Esophagus muscularis mucosa (tissue), 4 donors: ENCODE data around the gene SPTBN4. TPM values are rescaled to one million over a fixed set of nuclear protein-coding genes. Genes with fewer than 3 reads are reported as not detected.

Source experiments
- DNase-seq: peaks from one replicate; pipeline ENCODE4 v3.0.0-alpha.2; 2017; ENCODE audit errors: extremely low spot score
- H3K27ac ChIP-seq, 4 donors: fragments of 200-600 bp; sonication (generic); replicated peaks in 1 of 4; 1 replicate in 3 of 4; 2 replicates in 1 of 4; pipeline ENCODE4 v1.5.1; 2016 to 2019; ENCODE audit warnings: mild to moderate bottlenecking in 1 of 4
- H3K27me3 ChIP-seq, 4 donors: fragments of 200-600 bp; sonication (generic); one replicate each; pipeline versions ENCODE4 v1.5.1 to v1.6.0; 2016 to 2019
- H3K36me3 ChIP-seq, 4 donors: fragments of 200-600 bp; sonication (generic); one replicate each; pipeline ENCODE4 v1.5.1; 2016 to 2019
- H3K4me1 ChIP-seq, 4 donors: fragments of 200-600 bp; sonication (generic); one replicate each; pipeline ENCODE4 v1.5.1; 2016 to 2019
- H3K4me3 ChIP-seq, 4 donors: fragments of 200-600 bp; sonication (generic); 1 replicate in 2 of 4; 2 replicates in 2 of 4; pipeline ENCODE4 v1.5.1; 2016 to 2019; ENCODE audit warnings: mild to moderate bottlenecking in 4 of 4, moderate library complexity in 1 of 4
- H3K9me3 ChIP-seq, 4 donors: fragments of 200-600 bp; sonication (generic); 1 replicate in 3 of 4; 2 replicates in 1 of 4; pipeline ENCODE4 v1.5.1; 2016 to 2019
- CTCF ChIP-seq, 3 experiments: fragments of 200-600 bp in 2 of 3; fragments of 450-650 bp in 1 of 3; sonication (generic) in 2 of 3; IDR thresholded peaks; one replicate each; pipeline ENCODE4 v1.5.1; 2017 to 2019; ENCODE audit warnings: antibody characterized with exemption in 3 of 3, mild to moderate bottlenecking in 2 of 3, moderate library complexity in 1 of 3
- EP300 ChIP-seq: sonication (generic); formaldehyde crosslinking; IDR thresholded peaks from one replicate; pipeline ENCODE4 v1.6.1; 2017; ENCODE audit warnings: antibody characterized with exemption
- POLR2A ChIP-seq: fragments of 450-650 bp; IDR thresholded peaks from one replicate; pipeline ENCODE4 v1.6.1; 2017; ENCODE audit warnings: antibody characterized with exemption, moderate library complexity, mild to moderate bottlenecking, low read depth
- POLR2AphosphoS5 ChIP-seq, 2 donors: sonication (generic); formaldehyde crosslinking; IDR thresholded peaks; one replicate each; pipeline ENCODE4 v1.6.1; 2017; ENCODE audit warnings: antibody characterized with exemption in 2 of 2
- WGBS: methylation state at CpG from one replicate; pipeline ENCODE4 v1.1.5; 2018; 5-methylcytosine and 5-hydroxymethylcytosine counted together
- intact Hi-C: fragments of 100-400 bp; cut with DNase I; formaldehyde crosslinking; loops from one replicate; pipeline ENCODE4 v1.15.1; 2023
- total RNA-seq, 4 donors: library from RNA; depleted of rRNA; stranded (reverse); fragments of >200 nt; gene quantifications; one replicate each; pipeline versions ENCODE4 v1.1.0 to v1.2.1, GENCODE V29; 2016

The SPTBN4 gene
- total RNA-seq, 4 donors from 2014 or later = 2.1 to 6.4 (median 5.8) TPM

GRCh38 chr19:40592170-40592569, 125.4 kb downstream of the SPTBN4 start:
- intact Hi-C loops = no loop called here
- Histone ChIP-seq H3K36me3 (peaks cover 4 to 22% (median 16%) of the 10 kb centered on the region in 4 donors), H3K9me3 (peaks cover 0 to 4% (median 0%) of the 10 kb centered on the region in 4 donors), H3K27me3 (peaks cover 0 to 31% (median 7%) of the 10 kb centered on the region in 4 donors), H3K27ac (no peak overlapping the region), H3K4me3 (no peak overlapping the region), H3K4me1 (peaks cover 7 to 9% (median 9%) of the 10 kb centered on the region in 4 donors)
- WGBS = 87% methylated on average over 4 of the region's 4 CpGs
- TF ChIP-seq EP300 = no peak
- no peak for TF ChIP-seq POLR2A
- TF ChIP-seq CTCF (IDR thresholded peaks at IDR 0.05) = no peak
- no peak for TF ChIP-seq POLR2AphosphoS5 (IDR thresholded peaks at IDR 0.05)
- DNase-seq = no peak

GRCh38 chr19:40594255-40594654, 127.5 kb downstream of the SPTBN4 start:
- Histone ChIP-seq H3K27me3 (peaks cover 3 to 50% (median 19%) of the 10 kb centered on the region in 4 donors), H3K4me3 (no peak overlapping the region), H3K9me3 (peaks cover 0 to 4% (median 0%) of the 10 kb centered on the region in 4 donors), H3K27ac (no peak overlapping the region), H3K36me3 (peaks cover 0 to 7% (median 2%) of the 10 kb centered on the region in 4 donors), H3K4me1 (peaks cover 27 to 30% (median 29%) of the 10 kb centered on the region in 4 donors)
- WGBS = 30% methylated on average over 8 of the region's 8 CpGs
- DNase-seq = no peak
- intact Hi-C loops = no loop called here
- TF ChIP-seq CTCF (IDR thresholded peaks at IDR 0.05) (no peak), POLR2AphosphoS5 (IDR thresholded peaks at IDR 0.05) (no peak), EP300 (no peak), POLR2A (no peak)

- H3K36me3 ChIP-seq = peaks cover 0 to 7% (median 2%) of the 10 kb centered on the region in 4 donors
- 39% methylated on average over 13 of the region's 13 CpGs for WGBS
- no peak overlapping the region for H3K27ac ChIP-seq
- intact Hi-C loops = no loop called here
- no peak overlapping the region for H3K4me3 ChIP-seq
- DNase-seq = no peak
- TF ChIP-seq POLR2AphosphoS5 (IDR thresholded peaks at IDR 0.05) = no peak
- no peak for TF ChIP-seq CTCF (IDR thresholded peaks at IDR 0.05)
- no peak for TF ChIP-seq EP300
- TF ChIP-seq POLR2A = no peak
- H3K4me1 ChIP-seq = peaks cover 32 to 34% (median 33%) of the 10 kb centered on the region in 4 donors
- H3K27me3 ChIP-seq = peaks cover 3 to 54% (median 19%) of the 10 kb centered on the region in 4 donors
- peaks cover 0 to 4% (median 0%) of the 10 kb centered on the region in 4 donors for H3K9me3 ChIP-seq
Observed at GRCh38 chr19:40594657-40595091, 127.9 kb downstream of the SPTBN4 start.

- H3K36me3 ChIP-seq = no peaks in the 10 kb centered on the region
- peaks cover 0 to 4% (median 0%) of the 10 kb centered on the region in 4 donors for H3K9me3 ChIP-seq
- H3K27me3 ChIP-seq = peaks cover 3 to 74% (median 21%) of the 10 kb centered on the region in 4 donors
- intact Hi-C loops = no loop called here
- H3K4me3 ChIP-seq = peak overlapping the region; percentile 39 to 49 (median 42)
- H3K27ac ChIP-seq = no peak overlapping the region
- H3K4me1 ChIP-seq = peaks cover 49 to 54% (median 53%) of the 10 kb centered on the region in 4 donors
- 20% methylated on average over 3 of the region's 53 CpGs for WGBS
- TF ChIP-seq POLR2A = no peak
- TF ChIP-seq CTCF (IDR thresholded peaks at IDR 0.05) = no peak
- no peak for TF ChIP-seq EP300
- no peak for TF ChIP-seq POLR2AphosphoS5 (IDR thresholded peaks at IDR 0.05)
- DNase-seq = no peak
Observed at GRCh38 chr19:40596608-40597328, 130.0 kb downstream of the SPTBN4 start.
